PC-3 (cell line): ENCODE results near the gene PDSS2. TPM values are rescaled to one million over a fixed set of nuclear protein-coding genes. Genes with fewer than 3 reads are reported as not detected.
"Not testable (repeated sequence)": the region's sequence is repeated elsewhere in the genome, so short reads cannot be mapped to it uniquely, and the experiment has no call there.

Experiments used
- ATAC-seq: fragments of 200-7000 bp; cut with Tn5 transposase; 2 replicates; pipeline ENCODE4 v1.9.1; 2020; ENCODE audit warnings: mild to moderate bottlenecking, moderate library complexity
- BruUV-seq: library from RNA; stranded (reverse); fragments of 400-500 nt; replicated peaks from 2 replicates; lab custom pipeline; 2021; lab: Mats Ljungman, UMichigan
- CTCF ChIA-PET: fragments of 300-600 bp; sonication (Branson Sonifier 250); formaldehyde crosslinking; loops from one replicate; lab custom pipeline; 2022; ENCODE audit warnings: antibody characterized with exemption; lab: Charles Lee
- POLR2A ChIA-PET: fragments of 300-600 bp; sonication (Branson Sonifier 250); formaldehyde crosslinking; loops from one replicate; lab custom pipeline; 2022; ENCODE audit warnings: antibody characterized with exemption; ENCODE audit not compliant: unreplicated experiment; lab: Charles Lee
- DNase-seq: peaks from one replicate; pipeline ENCODE4 v3.0.0-alpha.2; 2015
- H2AFZ ChIP-seq: fragments of 300-600 bp; sonication (generic); 2 replicates; pipeline ENCODE4 v1.6.0; 2016; ENCODE audit warnings: antibody characterized with exemption, low read length
- H3F3A ChIP-seq: fragments of 300-600 bp; sonication (generic); one replicate; pipeline ENCODE4 v1.6.0; 2017; ENCODE audit warnings: antibody characterized with exemption, low read length, control low read depth, mild to moderate bottlenecking; ENCODE audit not compliant: unreplicated experiment
- H3K27ac ChIP-seq: fragments of 300-600 bp; sonication (generic); 2 replicates; pipeline ENCODE4 v1.5.1; 2016; ENCODE audit warnings: mild to moderate bottlenecking, low read length
- H3K27me3 ChIP-seq: fragments of 300-600 bp; sonication (generic); 2 replicates; pipeline ENCODE4 v1.6.1; 2016; ENCODE audit warnings: low read length, mixed read lengths
- H3K36me3 ChIP-seq: fragments of 300-600 bp; sonication (generic); 2 replicates; pipeline ENCODE4 v1.6.1; 2016; ENCODE audit warnings: low read depth, mixed run types, low read length, mixed read lengths
- H3K4me1 ChIP-seq: fragments of 300-600 bp; sonication (generic); 2 replicates; pipeline ENCODE4 v1.5.1; 2016; ENCODE audit warnings: low read length; ENCODE audit not compliant: insufficient read depth
- H3K4me2 ChIP-seq: fragments of 300-600 bp; sonication (generic); 2 replicates; pipeline ENCODE4 v1.6.0; 2016; ENCODE audit warnings: low read length
- H3K4me3 ChIP-seq: fragments of 300-600 bp; sonication (generic); 2 replicates; pipeline ENCODE4 v1.5.1; 2016; ENCODE audit warnings: mild to moderate bottlenecking, low read length, mixed read lengths
- H3K79me2 ChIP-seq: fragments of 300-600 bp; sonication (generic); 2 replicates; pipeline ENCODE4 v1.6.1; 2017; ENCODE audit warnings: low read length, mixed read lengths
- H3K9ac ChIP-seq: fragments of 300-600 bp; sonication (generic); 2 replicates; pipeline ENCODE4 v1.6.0; 2016; ENCODE audit warnings: mild to moderate bottlenecking, low read length
- H3K9me2 ChIP-seq: fragments of 300-600 bp; sonication (generic); replicated peaks from 2 replicates; pipeline ENCODE4 v1.6.1; 2016; ENCODE audit warnings: mixed run types, low read length, mixed read lengths
- H3K9me3 ChIP-seq: fragments of 300-600 bp; sonication (generic); 2 replicates; pipeline ENCODE4 v1.6.1; 2016; ENCODE audit warnings: low read length, mixed read lengths
- H4K20me1 ChIP-seq: fragments of 300-600 bp; sonication (generic); 2 replicates; pipeline ENCODE4 v1.6.1; 2016; ENCODE audit warnings: low read length, mixed read lengths
- EZH2 ChIP-seq: fragments of 300-600 bp; sonication (generic); IDR thresholded peaks from one replicate; pipeline ENCODE4 v1.6.1; 2017; ENCODE audit warnings: antibody characterized with exemption, mild to moderate bottlenecking, low read length; ENCODE audit not compliant: unreplicated experiment
- EZH2phosphoT487 ChIP-seq: fragments of 300-600 bp; sonication (generic); IDR thresholded peaks from 2 replicates; pipeline ENCODE4 v1.6.1; 2018; ENCODE audit warnings: mild to moderate bottlenecking, antibody characterized with exemption, low read length, borderline replicate concordance
- intact Hi-C: fragments of 100-400 bp; cut with micrococcal nuclease; formaldehyde crosslinking; loops from 2 replicates; pipeline ENCODE4 v1.9.0; 2023
- total RNA-seq: library from RNA; depleted of rRNA; stranded (reverse); fragments of >200 nt; gene quantifications from 2 replicates; pipeline ENCODE4 v1.2.3, GENCODE V29; 2014
- TF ChIP-seq, protein P1 (sequence below): fragments of 300-600 bp; sonication (generic); conservative IDR thresholded peaks from 2 replicates; pipeline ENCODE4 v1.5.1; 2017; ENCODE audit warnings: antibody characterized with exemption, low read depth, mild to moderate bottlenecking, low read length

The PDSS2 gene
- total RNA-seq, 1 experiment from 2014 or later = 6.6 TPM

DNA sequence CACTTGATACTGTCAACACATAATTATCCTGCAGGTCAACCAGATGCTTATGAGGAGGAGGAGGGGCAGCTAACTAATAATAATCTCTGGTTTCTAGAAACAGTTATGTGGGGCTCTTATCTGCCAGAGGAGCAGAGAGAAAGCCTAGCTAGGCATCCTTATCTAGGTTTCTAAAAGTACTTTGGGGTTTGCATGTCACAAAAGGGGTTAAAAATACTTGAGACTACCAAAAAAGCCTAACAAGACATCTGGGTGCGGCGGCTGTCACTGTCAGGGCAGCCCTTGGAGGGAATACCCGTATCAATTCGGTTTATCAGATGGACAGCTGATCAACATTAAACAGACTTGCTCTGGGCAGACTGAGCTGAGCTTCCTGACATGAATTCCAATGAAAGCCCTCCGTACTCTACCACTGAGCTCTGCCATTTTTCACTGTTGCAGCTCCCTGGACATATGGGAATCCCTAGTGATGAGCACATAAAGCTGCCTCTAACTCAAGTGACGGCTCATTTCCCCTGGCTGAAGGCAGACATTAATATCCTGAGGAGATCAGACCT, 166.6 kb downstream of the PDSS2 start:
- Histone ChIP-seq H3K4me2 (no peak overlapping the region), H3K27ac (no peak overlapping the region), H2AFZ (no peak overlapping the region), H3K27me3 (no peaks in the 10 kb centered on the region), H4K20me1 (no peaks in the 10 kb centered on the region), H3K9me3 (no peaks in the 10 kb centered on the region), H3K79me2 (no peaks in the 10 kb centered on the region), H3K4me1 (peaks cover 11% of the 10 kb centered on the region), H3F3A (no peaks in the 10 kb centered on the region), H3K9ac (no peak overlapping the region), H3K4me3 (no peak overlapping the region), H3K36me3 (no peaks in the 10 kb centered on the region), H3K9me2 (no peaks in the 10 kb centered on the region)
- TF ChIP-seq EZH2 = no peak
- POLR2A ChIA-PET = no interaction called here
- ATAC-seq = no peak
- CTCF ChIA-PET = no interaction called here
- no TSS peak for BruUV-seq
- intact Hi-C loops = no loop called here
- DNase-seq = no peak

- TF ChIP-seq EZH2 (no peak), EZH2phosphoT487 (no peak)
- TF ChIP-seq, protein P1, sequence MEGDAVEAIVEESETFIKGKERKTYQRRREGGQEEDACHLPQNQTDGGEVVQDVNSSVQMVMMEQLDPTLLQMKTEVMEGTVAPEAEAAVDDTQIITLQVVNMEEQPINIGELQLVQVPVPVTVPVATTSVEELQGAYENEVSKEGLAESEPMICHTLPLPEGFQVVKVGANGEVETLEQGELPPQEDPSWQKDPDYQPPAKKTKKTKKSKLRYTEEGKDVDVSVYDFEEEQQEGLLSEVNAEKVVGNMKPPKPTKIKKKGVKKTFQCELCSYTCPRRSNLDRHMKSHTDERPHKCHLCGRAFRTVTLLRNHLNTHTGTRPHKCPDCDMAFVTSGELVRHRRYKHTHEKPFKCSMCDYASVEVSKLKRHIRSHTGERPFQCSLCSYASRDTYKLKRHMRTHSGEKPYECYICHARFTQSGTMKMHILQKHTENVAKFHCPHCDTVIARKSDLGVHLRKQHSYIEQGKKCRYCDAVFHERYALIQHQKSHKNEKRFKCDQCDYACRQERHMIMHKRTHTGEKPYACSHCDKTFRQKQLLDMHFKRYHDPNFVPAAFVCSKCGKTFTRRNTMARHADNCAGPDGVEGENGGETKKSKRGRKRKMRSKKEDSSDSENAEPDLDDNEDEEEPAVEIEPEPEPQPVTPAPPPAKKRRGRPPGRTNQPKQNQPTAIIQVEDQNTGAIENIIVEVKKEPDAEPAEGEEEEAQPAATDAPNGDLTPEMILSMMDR = no peak
- no peaks in the 10 kb centered on the region for H3F3A ChIP-seq
- ATAC-seq (peak; percentile 56; the same call in 1 of the 2 replicates), DNase-seq (peak; percentile 68)
- peak overlapping the region; percentile 26; the same call in 1 of the 2 replicates for H3K27ac ChIP-seq
- H3K4me3 ChIP-seq = no peak overlapping the region
- ChIA-PET CTCF (no interaction called here), POLR2A (no interaction called here)
- no peak overlapping the region for H3K9ac ChIP-seq
- peak overlapping the region; percentile 24; the same call in 1 of the 2 replicates for H3K4me2 ChIP-seq
- H3K79me2 ChIP-seq = no peaks in the 10 kb centered on the region
- intact Hi-C loops = no loop called here
- H3K36me3 ChIP-seq = no peaks in the 10 kb centered on the region
- H3K9me2 ChIP-seq = no peaks in the 10 kb centered on the region
- H3K4me1 ChIP-seq = peaks cover 11% of the 10 kb centered on the region
- no peaks in the 10 kb centered on the region for H3K27me3 ChIP-seq
- no TSS peak for BruUV-seq
- no peaks in the 10 kb centered on the region for H3K9me3 ChIP-seq
- H4K20me1 ChIP-seq = no peaks in the 10 kb centered on the region
- H2AFZ ChIP-seq = no peak overlapping the region
These were observed 168.9 kb downstream of the PDSS2 start for GRCh38 chr6:107290491-107290890.

GRCh38 chr6:107289258-107289657, 170.1 kb downstream of the PDSS2 start:
- H3K27ac ChIP-seq, intact Hi-C loops, CTCF ChIA-PET, H3K9me3 ChIP-seq, H3K36me3 ChIP-seq, POLR2A ChIA-PET, H3K9ac ChIP-seq, H2AFZ ChIP-seq, H3K4me2 ChIP-seq, H3F3A ChIP-seq, H3K9me2 ChIP-seq, BruUV-seq, ATAC-seq, H3K4me3 ChIP-seq, H3K79me2 ChIP-seq, DNase-seq, H4K20me1 ChIP-seq, H3K27me3 ChIP-seq: not testable (repeated sequence)
- H3K4me1 ChIP-seq = peaks cover 11% of the 10 kb centered on the region

DNA sequence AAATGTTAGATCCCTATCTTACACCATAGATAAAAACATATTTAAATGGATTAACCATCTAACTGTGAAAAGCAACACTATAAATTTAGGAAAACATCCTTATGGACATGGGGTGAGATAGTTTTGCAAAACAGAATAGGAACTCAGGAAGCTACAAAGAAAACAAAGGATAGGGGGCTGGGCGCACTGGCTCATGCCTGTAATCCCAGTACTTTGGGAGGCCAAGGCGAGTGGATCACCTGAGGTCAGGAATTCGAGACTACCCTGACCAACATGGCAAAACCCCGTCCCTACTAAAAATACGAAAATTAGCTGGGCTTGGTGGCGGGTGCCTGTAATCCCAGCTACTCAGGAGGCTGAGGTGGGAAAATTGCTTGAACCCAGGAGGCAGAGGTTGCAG, 173.7 kb downstream of the PDSS2 start:
- ATAC-seq, H3K36me3 ChIP-seq, H3K4me2 ChIP-seq, DNase-seq, H3F3A ChIP-seq, H3K9me2 ChIP-seq, BruUV-seq, H2AFZ ChIP-seq, H3K27ac ChIP-seq, H3K4me1 ChIP-seq, H3K9ac ChIP-seq, H3K27me3 ChIP-seq, H3K9me3 ChIP-seq, CTCF ChIA-PET, POLR2A ChIA-PET, H4K20me1 ChIP-seq, H3K4me3 ChIP-seq, intact Hi-C loops, H3K79me2 ChIP-seq: not testable (repeated sequence)
